DMS 273 (cell line): ENCODE measurements around the gene PPEF1.

Experiments used
- DNase-seq: peaks from one replicate; lab custom pipeline; 2025; ENCODE audit not compliant: unreplicated experiment; lab: John Stamatoyannopoulos, UW

PPEF1 gene, protein sequence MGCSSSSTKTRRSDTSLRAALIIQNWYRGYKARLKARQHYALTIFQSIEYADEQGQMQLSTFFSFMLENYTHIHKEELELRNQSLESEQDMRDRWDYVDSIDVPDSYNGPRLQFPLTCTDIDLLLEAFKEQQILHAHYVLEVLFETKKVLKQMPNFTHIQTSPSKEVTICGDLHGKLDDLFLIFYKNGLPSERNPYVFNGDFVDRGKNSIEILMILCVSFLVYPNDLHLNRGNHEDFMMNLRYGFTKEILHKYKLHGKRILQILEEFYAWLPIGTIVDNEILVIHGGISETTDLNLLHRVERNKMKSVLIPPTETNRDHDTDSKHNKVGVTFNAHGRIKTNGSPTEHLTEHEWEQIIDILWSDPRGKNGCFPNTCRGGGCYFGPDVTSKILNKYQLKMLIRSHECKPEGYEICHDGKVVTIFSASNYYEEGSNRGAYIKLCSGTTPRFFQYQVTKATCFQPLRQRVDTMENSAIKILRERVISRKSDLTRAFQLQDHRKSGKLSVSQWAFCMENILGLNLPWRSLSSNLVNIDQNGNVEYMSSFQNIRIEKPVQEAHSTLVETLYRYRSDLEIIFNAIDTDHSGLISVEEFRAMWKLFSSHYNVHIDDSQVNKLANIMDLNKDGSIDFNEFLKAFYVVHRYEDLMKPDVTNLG

GRCh38 chrX:18707426-18708049 is at the start of gene PPEF1:
Gene PPEF1, plus strand, starts transcription at chrX:18707645. Its CDS starts 136 bp downstream, at chrX:18707781.
- DNase-seq = no peak

DNA sequence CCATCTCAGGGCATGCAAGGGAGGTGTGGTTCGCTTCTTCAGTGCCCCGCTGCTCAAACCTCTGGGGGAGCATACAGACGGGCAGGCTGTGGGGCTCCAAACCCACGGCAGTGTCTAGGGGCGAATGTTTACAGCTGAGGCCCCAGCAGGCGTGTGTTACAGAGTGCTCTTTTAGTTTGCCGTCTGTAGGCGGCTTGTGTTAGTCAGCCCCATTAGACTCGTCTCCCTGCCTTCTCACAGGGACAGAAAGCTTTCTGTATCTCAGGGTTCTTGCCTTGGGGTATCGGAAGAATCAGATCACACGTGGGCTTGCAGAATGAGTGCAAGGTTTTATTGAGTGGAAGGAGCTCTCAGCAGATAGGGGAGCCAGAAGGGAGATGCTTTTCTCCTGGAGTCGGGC is 46.2 kb upstream of the PPEF1 start:
- DNase-seq = no peak

DNA sequence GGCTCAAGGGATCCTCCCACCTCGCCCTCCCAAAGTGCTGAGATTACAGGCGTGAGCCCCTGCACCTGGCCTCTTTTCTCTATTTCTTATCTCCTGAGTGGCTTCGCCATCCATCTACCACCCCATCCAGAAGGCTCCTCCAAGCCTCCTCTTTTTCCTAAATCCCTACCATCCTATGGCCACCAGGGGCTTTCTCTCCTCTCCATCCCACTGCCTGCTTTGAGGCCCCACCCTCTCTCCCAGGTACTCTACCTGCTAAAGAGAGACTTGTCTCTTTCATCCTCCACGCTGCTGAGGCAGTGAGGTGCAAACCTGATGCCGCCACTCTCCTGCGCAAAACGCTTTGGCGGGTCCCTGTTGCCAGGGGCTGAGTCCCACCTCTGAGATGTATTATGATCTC is 42.5 kb upstream of the PPEF1 start:
- no peak for DNase-seq

GRCh38 chrX:18666614-18667013 is 40.8 kb upstream of the PPEF1 start:
- DNase-seq = no peak

DNA sequence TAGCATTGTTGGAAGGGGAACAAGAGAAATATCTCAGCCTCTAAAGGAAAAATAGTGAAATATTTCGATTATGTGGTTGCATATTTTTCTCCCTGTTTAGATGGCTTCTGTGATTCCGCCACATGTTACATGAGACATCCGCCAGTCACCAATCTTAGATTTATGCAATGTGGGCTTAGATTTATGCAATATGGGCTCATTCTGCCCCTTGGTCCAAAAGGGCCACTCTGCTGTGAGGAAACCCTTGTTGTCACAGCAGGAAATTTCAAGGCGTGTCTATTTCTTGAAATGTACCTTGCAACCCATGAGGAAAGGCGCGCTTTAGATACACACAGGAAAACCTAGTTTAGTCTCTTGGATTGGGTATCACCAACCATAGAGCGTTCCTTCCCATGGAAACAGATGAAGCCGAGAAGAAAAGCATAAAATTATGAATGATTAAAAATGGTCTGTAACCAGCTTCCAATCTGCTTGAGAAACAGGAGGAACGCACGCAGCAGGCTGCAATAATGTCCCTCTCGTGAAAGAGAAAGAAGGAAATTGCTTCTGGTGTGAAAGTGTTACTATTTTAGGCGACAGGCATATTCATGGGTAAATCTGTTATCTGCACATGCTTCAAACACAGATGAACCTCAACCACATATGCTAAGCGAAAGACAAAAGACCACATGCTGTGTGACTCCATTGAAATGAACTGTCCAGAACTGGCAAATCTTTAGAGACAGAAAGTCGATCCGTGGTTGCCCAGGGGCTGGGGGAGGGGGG is 39.2 kb upstream of the PPEF1 start:
- DNase-seq = no peak

DNA sequence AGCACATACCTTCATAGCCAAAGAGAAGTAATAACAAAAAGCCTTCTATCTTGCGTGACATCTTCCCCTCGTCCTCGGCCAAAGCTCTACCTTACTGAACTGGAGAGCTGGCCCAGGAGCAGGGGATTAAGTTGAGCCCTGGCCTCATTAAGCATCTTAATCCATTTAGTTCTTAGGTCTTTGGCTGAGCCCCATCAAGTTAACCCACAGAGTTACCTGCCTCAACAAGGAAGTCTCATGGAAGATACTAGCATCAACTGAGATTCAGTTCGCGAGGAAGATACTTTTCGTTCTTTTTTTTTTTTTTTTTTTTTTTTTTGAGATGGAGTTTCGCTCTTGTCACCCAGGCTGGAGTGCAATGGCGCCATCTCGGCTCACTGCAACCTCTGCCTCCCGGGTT is 35.4 kb upstream of the PPEF1 start, which contains the start of gene RS1:
RS1 (minus strand) TSS at position 101 of the 400 bp plus-strand sequence; CDS start at position 61, 40 bp downstream.
- no peak for DNase-seq

DNA sequence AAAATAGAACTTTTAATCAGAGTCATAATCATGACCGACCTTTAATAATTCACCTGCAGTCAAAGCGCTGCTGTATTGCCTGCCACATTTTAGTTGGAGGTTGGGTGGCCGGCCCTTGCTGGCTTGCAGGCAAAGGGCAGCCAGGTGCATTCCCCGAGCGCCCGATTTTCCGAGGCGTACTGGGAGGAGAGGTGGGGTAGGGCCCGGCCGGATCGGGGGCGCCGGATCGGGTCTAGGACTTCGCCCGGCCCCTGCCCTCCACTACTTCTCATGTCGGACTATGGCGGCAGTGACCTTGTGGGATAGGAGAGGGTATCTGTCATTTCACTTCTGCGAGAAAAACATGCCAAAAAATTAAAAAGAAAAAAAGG is 33.0 kb upstream of the PPEF1 start:
- DNase-seq = peak; percentile 79

DNA sequence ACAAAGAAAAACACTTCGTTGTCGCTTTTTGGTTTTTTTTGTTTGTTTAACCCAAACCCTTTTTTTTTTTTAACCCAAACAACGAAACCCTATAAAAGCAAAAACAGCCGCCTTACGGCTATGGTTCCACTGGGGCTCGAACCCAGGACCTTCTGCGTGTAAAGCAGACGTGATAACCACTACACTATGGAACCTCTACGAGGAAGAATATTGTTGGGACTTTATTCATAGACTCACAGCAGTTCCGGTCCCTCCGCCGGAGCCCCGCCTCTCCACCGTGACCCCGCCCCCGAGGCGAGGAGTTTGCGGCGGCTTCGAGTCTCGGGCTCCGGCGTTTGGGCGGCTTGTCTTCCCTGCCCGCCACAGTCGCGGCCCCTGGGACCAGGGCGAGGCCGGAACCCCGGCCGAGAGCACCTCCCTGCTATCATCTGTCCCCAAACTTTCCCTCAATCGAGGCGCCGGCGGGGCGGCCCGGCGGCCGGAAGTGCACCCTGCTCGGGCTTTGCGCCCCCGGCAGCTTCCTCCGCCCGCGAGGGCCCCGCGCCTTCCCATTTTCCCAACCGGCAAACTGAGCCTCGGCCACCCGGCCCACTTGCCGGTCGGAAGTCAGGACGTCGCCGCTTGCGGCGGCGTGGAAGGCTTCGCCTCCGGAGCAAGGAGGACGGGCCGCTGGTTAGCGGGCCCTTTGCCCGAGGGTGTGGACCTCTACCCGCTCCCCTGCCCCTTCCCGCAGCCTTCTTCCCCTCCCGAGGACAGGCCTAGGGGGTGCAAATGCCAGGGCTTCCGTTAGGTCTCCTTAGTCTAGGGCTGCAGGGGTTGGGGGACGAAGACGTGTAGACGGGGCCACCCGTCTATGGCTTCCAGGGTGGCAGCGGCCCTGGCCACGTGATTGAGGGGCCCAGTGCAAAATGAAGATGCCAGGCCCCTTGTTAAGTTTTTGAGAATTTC is 32.4 kb upstream of the PPEF1 start:
- peak; percentile 89 for DNase-seq

- no peak for DNase-seq
Measured at GRCh38 chrX:18676050-18676449, 31.4 kb upstream of the PPEF1 start.

DNA sequence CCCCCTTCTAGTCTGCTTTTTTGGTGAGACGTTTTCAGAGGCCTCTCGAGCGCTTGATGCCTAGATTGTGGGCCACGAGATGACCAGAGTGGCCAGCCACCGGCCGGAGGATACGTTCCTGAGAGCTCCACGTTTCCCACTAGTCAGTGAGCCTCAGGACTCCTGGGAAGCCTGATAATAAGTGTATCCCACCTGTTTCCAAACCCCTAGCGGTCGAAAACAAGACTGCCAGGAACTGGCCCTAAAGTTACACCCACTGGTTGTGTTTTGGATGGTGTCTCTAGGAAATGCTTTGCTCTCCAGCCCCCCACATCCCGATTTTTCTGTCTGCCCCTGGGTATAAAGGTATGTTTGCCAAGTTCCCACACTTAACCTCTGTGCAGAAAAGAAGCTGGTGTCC is 31.0 kb upstream of the PPEF1 start:
- peak; percentile 66 for DNase-seq

- DNase-seq = no peak
Measured at GRCh38 chrX:18677161-18677869, 30.1 kb upstream of the PPEF1 start.

GRCh38 chrX:18681996-18682395 is 25.4 kb upstream of the PPEF1 start:
- DNase-seq = no peak

DNA sequence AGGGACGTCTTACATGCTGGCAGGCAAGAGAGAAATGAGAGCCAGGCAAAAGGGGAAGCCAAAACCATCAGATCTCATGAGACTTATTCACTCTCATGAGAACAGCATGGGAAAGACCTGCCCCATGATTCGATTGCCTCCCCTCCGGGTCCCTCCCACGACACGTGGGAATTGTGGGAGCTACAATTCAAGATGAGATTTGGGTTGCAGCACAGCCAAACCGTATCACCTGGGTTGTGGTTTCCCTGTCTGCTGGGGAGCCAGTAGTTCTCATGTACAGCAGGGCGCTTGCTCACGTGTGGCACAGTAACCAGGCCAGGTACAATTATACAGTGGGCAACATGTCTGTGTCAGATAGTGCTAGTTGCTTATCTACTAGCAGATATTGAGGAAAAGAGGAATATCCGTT is 24.5 kb upstream of the PPEF1 start:
- DNase-seq = no peak

DNA sequence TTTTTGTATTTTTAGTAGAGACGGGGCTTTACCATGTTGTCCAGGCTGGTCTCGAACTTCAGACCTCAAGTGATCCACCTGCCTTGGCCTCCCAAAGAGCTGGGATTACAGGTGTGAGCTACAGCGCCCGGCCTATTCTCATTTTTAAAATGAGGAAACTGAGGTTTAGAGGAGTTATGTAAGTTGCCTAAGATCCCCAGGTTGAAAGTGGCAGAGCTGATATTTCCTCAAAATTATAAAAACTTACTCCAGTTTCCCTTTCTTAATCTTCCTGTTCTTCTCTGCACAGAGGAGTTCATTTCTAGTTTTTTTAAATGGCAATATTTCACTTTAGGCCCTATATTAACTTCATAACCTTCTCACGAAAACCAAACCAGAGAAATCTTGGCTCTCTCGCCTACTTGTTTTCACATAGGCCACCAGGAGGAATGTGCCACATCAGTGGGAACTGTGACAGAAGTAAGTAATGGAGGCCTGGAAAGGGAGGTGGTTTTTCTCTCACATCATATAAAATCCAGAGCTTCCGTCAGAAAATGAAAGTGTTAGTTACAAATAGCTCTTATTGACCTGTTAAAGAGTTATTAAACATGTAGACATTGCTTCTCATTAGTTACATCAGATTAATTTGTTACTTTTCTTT is 19.5 kb upstream of the PPEF1 start:
- DNase-seq = no peak

DNA sequence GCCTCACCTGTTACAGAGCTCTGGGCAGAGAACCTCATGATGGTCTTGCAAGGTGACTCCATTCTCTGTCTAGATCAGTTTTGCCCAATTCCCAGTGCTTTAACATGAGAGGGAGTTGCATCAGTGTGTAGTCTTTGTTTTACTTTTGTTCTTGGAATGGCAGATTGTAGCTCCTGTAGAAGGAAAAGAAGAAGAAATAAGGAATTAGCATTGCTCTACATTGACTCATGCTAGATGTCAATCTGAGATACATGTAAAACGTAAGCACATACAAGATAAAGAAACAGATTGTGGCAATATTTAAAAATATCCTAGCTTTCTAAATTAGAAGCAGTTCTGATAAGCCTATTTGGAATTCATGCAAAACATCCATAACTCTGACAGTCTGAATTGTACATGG is 16.0 kb upstream of the PPEF1 start:
- no peak for DNase-seq

- no peak for DNase-seq
Measured at GRCh38 chrX:18692541-18692940, 14.9 kb upstream of the PPEF1 start.

DNA sequence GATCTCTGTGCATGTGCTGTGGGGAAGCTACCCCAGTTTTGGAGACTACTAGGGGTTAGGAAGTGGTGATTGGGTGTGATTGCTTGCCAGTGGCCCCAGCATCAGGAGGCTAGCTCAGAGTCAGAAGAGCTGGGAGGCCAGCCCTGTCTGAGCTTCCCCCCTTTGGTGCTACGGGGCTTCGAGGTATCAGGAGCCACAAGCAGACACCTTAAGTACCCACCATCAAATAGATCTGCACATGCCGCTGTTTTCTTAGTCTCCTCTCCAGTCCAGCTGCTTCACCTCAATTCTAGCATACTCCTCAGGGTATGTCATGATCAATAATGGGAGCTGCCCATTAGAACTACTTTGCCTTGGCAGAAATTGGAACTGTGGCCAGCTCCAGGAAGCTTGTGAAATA is 10.8 kb upstream of the PPEF1 start:
- no peak for DNase-seq

GRCh38 chrX:18698737-18699650 is 8.5 kb upstream of the PPEF1 start:
- no peak for DNase-seq
